ENCODE measurements around the gene SSBP3.

SSBP3 gene

GRCh38 chr1:54378874-54379554 lies 27.2 kb downstream of the SSBP3 start:
- Histone ChIP-seq H3K27me3 (ENCODE audit: insufficient read depth, poor library complexity, severe bottlenecking) (no peaks in the 10 kb centered on the region), H3K4me3 (replicated peaks; ENCODE audit: insufficient read depth, low read length) (no peak overlapping the region), H3K27ac (replicated peaks) (peak overlapping the region; percentile 62)
- DNase-seq (ENCODE audit: low read depth in 1 of 2, low spot score in 1 of 2): no peak
- TF ChIP-seq, protein P1, sequence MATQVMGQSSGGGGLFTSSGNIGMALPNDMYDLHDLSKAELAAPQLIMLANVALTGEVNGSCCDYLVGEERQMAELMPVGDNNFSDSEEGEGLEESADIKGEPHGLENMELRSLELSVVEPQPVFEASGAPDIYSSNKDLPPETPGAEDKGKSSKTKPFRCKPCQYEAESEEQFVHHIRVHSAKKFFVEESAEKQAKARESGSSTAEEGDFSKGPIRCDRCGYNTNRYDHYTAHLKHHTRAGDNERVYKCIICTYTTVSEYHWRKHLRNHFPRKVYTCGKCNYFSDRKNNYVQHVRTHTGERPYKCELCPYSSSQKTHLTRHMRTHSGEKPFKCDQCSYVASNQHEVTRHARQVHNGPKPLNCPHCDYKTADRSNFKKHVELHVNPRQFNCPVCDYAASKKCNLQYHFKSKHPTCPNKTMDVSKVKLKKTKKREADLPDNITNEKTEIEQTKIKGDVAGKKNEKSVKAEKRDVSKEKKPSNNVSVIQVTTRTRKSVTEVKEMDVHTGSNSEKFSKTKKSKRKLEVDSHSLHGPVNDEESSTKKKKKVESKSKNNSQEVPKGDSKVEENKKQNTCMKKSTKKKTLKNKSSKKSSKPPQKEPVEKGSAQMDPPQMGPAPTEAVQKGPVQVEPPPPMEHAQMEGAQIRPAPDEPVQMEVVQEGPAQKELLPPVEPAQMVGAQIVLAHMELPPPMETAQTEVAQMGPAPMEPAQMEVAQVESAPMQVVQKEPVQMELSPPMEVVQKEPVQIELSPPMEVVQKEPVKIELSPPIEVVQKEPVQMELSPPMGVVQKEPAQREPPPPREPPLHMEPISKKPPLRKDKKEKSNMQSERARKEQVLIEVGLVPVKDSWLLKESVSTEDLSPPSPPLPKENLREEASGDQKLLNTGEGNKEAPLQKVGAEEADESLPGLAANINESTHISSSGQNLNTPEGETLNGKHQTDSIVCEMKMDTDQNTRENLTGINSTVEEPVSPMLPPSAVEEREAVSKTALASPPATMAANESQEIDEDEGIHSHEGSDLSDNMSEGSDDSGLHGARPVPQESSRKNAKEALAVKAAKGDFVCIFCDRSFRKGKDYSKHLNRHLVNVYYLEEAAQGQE (IDR thresholded peaks at IDR 0.05; ENCODE audit: insufficient replicate concordance, low read depth): no peak
- TF ChIP-seq, protein P2, sequence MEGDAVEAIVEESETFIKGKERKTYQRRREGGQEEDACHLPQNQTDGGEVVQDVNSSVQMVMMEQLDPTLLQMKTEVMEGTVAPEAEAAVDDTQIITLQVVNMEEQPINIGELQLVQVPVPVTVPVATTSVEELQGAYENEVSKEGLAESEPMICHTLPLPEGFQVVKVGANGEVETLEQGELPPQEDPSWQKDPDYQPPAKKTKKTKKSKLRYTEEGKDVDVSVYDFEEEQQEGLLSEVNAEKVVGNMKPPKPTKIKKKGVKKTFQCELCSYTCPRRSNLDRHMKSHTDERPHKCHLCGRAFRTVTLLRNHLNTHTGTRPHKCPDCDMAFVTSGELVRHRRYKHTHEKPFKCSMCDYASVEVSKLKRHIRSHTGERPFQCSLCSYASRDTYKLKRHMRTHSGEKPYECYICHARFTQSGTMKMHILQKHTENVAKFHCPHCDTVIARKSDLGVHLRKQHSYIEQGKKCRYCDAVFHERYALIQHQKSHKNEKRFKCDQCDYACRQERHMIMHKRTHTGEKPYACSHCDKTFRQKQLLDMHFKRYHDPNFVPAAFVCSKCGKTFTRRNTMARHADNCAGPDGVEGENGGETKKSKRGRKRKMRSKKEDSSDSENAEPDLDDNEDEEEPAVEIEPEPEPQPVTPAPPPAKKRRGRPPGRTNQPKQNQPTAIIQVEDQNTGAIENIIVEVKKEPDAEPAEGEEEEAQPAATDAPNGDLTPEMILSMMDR (IDR thresholded peaks at IDR 0.05; ENCODE audit: insufficient read depth, low read length): no peak
- no peak for TF ChIP-seq GABPA (IDR thresholded peaks at IDR 0.05; ENCODE audit: low read depth)
- no peak for TF ChIP-seq SPI1 (IDR thresholded peaks at IDR 0.05; ENCODE audit: borderline replicate concordance, low read depth)
- TF ChIP-seq POLR2AphosphoS5 (IDR thresholded peaks at IDR 0.05; ENCODE audit: low read depth): no peak

GRCh38 chr1:54378157-54378873 lies 27.9 kb downstream of the SSBP3 start:
- TF ChIP-seq, protein P1 (IDR thresholded peaks at IDR 0.05; ENCODE audit: insufficient replicate concordance, low read depth): no peak
- TF ChIP-seq POLR2AphosphoS5 (IDR thresholded peaks at IDR 0.05; ENCODE audit: low read depth) (no peak), GABPA (IDR thresholded peaks at IDR 0.05; ENCODE audit: low read depth) (no peak), SPI1 (IDR thresholded peaks at IDR 0.05; ENCODE audit: borderline replicate concordance, low read depth) (no peak)
- TF ChIP-seq, protein P2 (IDR thresholded peaks at IDR 0.05; ENCODE audit: insufficient read depth, low read length): no peak
- Histone ChIP-seq H3K27me3 (ENCODE audit: insufficient read depth, poor library complexity, severe bottlenecking) (no peaks in the 10 kb centered on the region), H3K27ac (replicated peaks) (peak overlapping the region; percentile 62), H3K4me3 (replicated peaks; ENCODE audit: insufficient read depth, low read length) (no peak overlapping the region)
- DNase-seq (ENCODE audit: low read depth in 1 of 2, low spot score in 1 of 2): peak in 1 of 2 experiments; percentile 21

- Histone ChIP-seq H3K27ac (replicated peaks) (no peak overlapping the region), H3K27me3 (ENCODE audit: insufficient read depth, poor library complexity, severe bottlenecking) (no peaks in the 10 kb centered on the region), H3K4me3 (replicated peaks; ENCODE audit: insufficient read depth, low read length) (no peak overlapping the region)
- TF ChIP-seq, protein P1 (IDR thresholded peaks at IDR 0.05; ENCODE audit: insufficient replicate concordance, low read depth): no peak
- TF ChIP-seq GABPA (IDR thresholded peaks at IDR 0.05; ENCODE audit: low read depth) (no peak), POLR2AphosphoS5 (IDR thresholded peaks at IDR 0.05; ENCODE audit: low read depth) (no peak), SPI1 (IDR thresholded peaks at IDR 0.05; ENCODE audit: borderline replicate concordance, low read depth) (no peak)
- TF ChIP-seq, protein P2 (IDR thresholded peaks at IDR 0.05; ENCODE audit: insufficient read depth, low read length): no peak
- no peak for DNase-seq (ENCODE audit: low read depth in 1 of 2, low spot score in 1 of 2)
Measured at GRCh38 chr1:54377040-54377691, 29.0 kb downstream of the SSBP3 start.

Measured in HL-60 (cell line).